ENCODE measurements around the gene GLDC. TPM values are rescaled to one million over a fixed set of nuclear protein-coding genes. Genes with fewer than 3 reads are reported as not detected.
A peak's percentile ranks its signal among the peaks of the same experiment; 100 is the strongest.
"Not testable (repeated sequence)": the region's sequence is repeated elsewhere in the genome, so short reads cannot be mapped to it uniquely, and the experiment has no call there.

Gene GLDC
- total RNA-seq (2014; rRNA removed; shearing (Covaris generic); ENCODE audit: low replicate concordance), result 14.3 and 21.2 TPM in 2 replicates

DNA sequence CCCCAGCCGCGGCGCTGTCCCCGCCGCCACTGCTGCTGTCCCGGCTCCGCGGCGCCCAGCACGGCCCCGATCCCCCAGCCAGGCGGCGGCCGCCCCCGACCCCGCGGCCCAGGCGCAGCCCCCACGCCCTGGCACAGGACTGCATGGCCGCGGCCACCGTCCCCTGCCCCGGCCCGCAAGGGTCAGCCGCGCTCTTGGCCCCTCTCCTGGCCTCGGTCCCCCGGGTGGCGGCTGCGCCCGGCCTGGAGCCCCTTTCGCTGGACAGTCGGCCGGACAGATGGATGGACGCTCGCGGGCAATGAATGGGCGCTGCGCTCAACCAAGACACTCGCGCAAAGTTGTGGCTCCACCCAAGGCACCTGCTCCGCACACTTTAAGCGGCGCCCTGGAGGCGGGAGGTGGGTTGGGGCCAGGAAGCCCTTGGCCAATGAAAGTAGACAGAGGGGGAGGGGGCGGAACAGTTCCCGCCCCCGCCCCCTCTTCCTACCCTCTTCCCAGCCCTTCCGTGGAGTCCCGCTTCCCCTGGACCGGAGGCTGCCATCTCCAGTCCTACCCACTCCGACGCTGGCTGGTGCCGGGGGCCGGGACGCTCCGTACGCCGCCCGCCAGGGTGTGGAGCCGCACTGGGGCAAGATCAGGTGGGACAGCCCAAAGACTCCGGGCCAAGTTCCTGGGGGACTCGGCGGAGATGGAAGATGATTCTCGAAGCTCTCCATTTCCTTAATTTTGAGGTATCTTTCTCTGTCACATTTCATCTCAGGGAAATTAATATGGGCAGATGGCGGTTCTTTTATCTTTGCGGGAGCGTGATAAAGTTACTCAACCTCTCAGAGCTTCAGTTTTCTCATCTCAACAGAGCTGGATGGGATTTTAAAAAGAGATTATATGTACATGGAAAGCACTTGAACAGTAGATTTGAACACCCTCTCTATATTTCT lies at the start of gene GLDC:
TSS of gene GLDC (minus strand) at position 375 of the 938 bp plus-strand sequence. CDS start at position 145, 230 bp downstream.
- peak; percentile 94 for DNase-seq (ENCODE audit: low read depth)
- in situ Hi-C loops (cut with HindIII; ENCODE audit: low pct_unique_long_range_greater_than_20kb, low sequenced_read_pairs), result no loop called here

DNA sequence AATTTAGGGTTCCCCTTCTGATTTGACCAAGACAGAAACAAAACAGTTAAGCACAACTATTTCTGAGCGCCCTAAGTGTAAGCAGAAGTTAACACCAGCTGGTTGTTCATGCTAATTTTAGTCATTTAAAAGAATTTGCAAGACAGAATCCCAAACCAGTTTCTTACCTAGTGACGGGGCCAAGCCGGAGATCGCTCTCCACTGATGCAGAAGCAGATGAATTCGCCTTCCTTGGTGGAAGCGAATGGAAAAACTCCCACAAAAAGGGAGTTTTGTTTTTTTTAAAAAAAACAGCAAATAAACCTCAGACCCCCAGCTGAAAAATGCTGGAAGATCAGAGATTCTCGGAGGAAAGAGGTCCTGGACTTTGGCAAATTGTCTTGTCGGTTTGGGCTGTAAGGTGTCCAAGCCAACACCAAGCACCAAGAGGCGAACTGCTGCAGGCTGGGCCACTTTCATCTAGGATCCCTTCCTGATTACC lies 47.4 kb upstream of the GLDC start:
- DNase-seq (ENCODE audit: low read depth), result no peak
- in situ Hi-C loops (cut with HindIII; ENCODE audit: low pct_unique_long_range_greater_than_20kb, low sequenced_read_pairs), result no loop called here

DNA sequence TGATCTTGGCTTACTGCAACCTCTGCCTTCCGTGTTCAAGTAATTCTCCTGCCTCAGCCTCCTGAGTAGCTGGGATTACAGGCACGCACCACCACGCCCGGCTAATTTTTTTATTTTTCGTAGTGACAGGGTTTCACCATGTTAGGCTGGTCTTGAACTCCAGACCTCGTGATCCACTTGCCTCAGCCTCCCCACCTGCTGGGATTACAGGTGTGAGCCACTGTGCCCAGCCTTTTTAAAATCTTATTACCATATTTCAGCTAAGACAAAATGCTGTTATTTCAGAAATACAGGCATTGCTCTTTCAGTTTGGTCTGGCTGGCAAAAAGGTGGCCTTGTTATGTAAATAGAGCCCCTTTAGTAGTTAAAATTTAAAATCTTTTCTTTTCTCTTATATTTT lies 46.9 kb upstream of the GLDC start:
- no peak for DNase-seq (ENCODE audit: low read depth)
- in situ Hi-C loops (cut with HindIII; ENCODE audit: low pct_unique_long_range_greater_than_20kb, low sequenced_read_pairs), result no loop called here

DNA sequence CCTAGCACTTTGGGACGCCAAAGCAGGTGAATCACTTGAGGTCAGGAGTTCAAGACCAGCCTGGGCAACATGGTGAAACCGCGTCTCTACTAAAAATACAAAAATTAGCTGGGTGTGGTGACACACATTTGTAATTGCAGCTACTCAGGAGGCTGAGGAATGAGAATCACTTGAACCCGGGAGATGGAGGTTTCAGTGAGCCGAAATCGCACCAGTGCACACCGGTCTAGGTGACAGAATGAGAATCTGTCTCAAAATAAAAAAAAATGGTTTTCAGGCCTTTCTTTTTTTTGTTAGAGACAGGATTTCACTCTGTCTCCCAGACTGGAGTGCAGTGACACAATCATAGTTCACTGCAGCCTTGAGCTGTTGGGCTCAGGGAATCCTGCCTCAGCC lies 45.1 kb upstream of the GLDC start:
- in situ Hi-C loops (cut with HindIII; ENCODE audit: low pct_unique_long_range_greater_than_20kb, low sequenced_read_pairs), result not testable (repeated sequence)

DNA sequence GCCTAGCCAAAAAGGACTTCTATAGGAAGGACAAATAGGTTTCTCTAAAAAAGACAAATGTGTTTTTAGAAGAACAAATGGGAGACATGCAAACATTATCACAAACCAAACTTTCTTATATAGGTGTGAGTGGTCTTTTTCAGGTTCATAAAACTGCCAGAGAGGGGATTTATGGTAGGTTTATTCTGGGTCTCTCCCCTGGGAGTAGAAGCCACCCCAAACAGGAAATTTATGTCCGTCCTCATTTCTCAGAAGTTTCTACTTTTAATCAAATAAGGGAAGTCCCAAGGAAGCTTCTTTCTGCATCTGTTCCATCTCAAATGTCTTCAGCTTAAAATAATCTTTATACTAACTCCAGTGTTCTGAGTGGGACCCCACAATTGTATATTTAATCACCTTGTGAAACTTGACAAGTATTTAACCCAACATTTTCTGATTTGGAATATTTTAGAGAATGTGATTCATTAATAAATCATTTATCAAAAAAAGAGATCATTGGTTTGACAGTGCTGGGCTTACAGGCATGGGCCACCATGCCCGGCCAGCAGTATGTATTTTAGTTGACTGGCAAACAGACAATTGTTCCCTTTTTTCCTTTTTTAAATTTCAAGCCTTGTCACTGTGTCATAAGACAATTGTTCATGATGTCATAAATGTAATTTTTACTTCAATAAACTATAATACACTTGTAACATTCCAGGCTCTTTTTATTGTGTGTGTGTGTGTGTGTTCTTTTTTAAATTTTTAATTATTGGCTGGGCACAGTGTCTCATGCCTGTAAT lies 44.6 kb upstream of the GLDC start:
- in situ Hi-C loops (cut with HindIII; ENCODE audit: low pct_unique_long_range_greater_than_20kb, low sequenced_read_pairs), result no loop called here
- DNase-seq (ENCODE audit: low read depth), result no peak

More for the DNA sequence above, 45.1 kb upstream of the GLDC start:
- DNase-seq (ENCODE audit: low read depth), result not testable (repeated sequence)

DNA sequence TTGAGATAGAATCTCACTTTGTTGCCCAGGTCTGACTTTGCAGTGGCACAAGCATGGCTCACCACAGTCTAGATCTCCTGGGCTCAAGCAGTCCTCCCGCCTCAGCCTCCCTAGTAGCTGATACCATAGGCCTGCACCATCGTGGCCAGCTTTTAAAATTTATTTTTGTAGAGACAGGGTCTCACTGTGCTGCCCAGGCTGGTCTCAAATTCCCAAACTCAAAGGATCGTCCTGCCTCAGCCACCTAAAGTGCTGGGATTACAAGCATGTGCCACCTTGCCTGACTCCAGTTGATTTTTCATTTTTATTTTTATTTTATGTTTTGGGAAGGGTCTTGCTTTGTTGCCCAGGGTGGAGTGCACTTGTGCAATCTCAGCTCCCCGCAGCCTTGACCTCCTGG lies 41.7 kb upstream of the GLDC start:
- in situ Hi-C loops (cut with HindIII; ENCODE audit: low pct_unique_long_range_greater_than_20kb, low sequenced_read_pairs), result no loop called here
- DNase-seq (ENCODE audit: low read depth), result no peak

DNA sequence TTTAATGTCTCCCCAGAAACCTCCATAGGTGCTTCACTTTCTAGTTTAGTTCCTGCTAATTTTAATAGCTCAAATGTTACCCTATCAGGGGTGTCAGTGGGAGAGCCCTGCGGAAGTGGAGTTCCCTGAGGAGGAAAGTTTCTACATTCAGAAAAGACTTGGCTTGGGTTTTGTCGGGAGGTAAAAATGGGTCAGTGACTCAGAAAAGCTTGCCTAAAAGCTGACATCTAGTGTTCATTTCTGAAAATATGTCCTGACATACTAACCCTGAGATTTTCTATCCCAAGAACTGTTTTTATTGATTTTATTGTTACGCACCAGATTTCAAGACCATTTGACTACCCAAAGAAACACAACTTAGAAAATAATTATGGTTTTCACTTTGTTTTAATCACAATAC lies 40.9 kb upstream of the GLDC start:
- in situ Hi-C loops (cut with HindIII; ENCODE audit: low pct_unique_long_range_greater_than_20kb, low sequenced_read_pairs), result no loop called here
- no peak for DNase-seq (ENCODE audit: low read depth)

DNA sequence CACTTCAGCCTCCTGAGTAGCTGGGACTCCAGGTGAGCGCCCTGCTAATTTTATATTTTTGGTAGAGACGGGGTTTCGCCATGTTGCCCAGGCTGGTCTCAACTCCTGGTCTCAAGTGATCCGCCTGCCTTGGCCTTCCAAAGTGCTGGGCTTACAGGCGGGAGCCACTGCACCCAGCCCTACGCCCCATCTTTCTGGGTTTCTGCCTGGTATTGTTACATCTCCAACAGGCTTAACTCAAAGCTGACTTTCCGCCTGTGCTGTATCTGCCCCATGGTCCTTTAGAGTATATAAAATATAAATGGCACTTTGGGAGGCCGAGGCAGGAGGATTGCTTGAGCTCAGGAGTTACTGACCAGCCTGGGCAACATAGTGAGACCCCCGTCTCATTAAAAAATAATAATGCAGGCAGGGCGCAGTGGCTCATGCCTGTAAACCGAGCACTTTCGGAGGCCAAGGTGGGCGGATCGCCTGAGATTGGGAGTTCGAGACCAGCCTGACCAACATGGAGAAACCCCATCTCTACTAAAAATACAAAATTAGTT lies 36.5 kb upstream of the GLDC start:
- no peak for DNase-seq (ENCODE audit: low read depth)
- in situ Hi-C loops (cut with HindIII; ENCODE audit: low pct_unique_long_range_greater_than_20kb, low sequenced_read_pairs), result no loop called here

DNA sequence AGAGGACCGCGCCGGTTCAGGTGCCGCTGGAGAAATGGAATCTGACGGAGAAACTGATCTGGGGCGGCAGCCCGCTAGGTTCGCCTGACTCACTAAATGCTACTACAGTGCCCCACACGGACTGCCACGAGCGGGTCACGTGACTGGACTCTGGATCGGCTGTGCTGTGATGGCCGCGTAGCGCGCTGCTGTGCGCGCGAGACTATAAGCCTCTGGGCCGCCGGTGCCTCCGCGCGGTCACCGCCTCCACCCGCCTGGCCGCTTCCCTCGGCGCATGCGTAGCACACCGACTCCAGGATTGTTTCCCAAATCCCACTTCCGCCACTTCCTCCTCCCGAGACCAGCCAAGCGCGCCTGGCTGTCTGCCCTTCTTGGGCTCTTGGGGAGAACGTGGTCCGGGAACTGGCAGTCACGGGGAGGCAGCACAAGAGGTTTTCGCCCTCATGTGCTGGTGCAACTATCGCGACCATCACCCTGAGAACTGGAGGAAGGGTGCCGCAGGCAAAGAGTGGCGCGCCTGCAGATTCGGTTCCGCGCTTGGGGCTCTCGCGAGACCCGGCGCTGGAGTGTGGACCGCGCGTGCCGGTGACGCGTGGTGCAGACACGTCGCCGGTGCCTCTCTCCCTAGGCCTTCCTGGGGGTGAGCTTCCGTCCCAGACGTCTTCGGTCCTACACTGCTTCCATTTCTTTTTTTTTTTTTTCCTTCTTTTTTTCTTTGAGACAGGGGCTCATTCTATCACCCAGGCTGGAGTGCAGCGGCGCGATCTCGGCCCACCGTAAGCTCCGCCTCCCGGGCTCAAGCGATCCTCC lies 35.8 kb upstream of the GLDC start:
- in situ Hi-C loops (cut with HindIII; ENCODE audit: low pct_unique_long_range_greater_than_20kb, low sequenced_read_pairs), result no loop called here
- peak; percentile 95 for DNase-seq (ENCODE audit: low read depth)

DNA sequence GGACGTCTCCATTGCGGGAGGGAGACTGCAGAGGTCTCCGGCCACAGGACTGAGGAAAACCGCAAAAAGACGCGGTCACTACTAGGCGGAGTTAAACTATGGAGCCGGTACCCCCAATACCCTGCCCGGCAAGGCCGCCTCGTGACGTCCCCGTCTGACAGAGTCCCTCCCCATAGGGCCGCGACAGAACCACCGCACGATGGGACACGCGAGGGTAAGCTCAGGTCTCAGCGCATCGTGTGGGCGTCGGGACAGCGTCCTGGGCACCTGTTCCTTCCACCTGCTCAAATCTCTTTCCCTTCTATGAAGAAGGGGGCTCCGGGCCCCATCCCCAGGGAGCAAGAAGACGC lies 35.2 kb upstream of the GLDC start:
- DNase-seq (ENCODE audit: low read depth), result no peak
- in situ Hi-C loops (cut with HindIII; ENCODE audit: low pct_unique_long_range_greater_than_20kb, low sequenced_read_pairs), result no loop called here

DNA sequence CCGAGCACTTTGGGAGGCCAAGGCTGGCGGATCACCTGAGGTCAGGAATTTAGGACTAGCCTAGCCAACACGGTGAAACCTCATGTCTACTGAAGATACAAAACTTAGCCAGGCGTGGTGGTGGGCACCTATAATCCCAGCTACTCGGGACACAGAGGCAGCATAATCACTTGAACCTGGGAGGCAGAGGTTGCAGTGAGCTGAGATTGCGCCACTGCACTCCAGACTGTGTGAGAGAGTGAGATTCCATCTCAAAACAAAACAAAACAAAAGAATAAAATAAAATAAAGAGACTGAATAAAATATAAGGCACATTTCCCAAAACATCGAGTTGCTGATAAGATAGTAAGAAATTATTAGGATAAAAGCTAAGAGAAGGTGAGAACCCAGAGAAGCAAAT lies 32.3 kb upstream of the GLDC start:
- no peak for DNase-seq (ENCODE audit: low read depth)
- in situ Hi-C loops (cut with HindIII; ENCODE audit: low pct_unique_long_range_greater_than_20kb, low sequenced_read_pairs), result no loop called here

DNA sequence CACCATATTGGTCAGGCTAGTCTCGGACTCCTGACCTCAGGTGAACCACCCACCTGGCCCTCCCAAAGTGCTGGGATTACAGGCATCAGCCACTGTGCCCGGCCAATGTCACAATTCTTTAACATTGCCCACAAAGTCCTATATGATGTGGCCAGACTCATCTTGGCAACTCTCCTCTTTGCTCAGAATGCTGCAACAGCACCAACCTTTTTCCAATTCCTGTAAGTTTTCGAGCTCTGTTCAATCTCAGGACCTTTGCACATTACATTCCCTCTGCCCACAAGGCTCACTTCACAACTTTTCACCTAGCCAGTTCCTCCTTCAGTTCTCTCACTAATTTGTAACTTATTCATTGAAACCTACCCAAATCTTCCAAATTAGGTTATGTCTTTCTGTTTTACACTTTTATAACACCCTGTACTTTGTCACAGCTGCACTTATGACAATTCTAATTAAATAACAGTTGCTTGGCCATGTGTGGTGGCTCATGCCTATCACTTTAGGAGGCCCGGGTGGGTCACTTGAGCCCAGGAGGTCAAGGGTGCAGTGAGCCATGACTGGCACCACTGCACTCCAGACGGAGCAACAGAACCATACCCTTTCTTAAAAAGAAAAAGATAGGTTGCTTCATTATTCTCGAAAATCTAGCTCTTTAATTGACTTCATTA lies 30.9 kb upstream of the GLDC start:
- in situ Hi-C loops (cut with HindIII; ENCODE audit: low pct_unique_long_range_greater_than_20kb, low sequenced_read_pairs), result no loop called here
- DNase-seq (ENCODE audit: low read depth), result peak; percentile 51

DNA sequence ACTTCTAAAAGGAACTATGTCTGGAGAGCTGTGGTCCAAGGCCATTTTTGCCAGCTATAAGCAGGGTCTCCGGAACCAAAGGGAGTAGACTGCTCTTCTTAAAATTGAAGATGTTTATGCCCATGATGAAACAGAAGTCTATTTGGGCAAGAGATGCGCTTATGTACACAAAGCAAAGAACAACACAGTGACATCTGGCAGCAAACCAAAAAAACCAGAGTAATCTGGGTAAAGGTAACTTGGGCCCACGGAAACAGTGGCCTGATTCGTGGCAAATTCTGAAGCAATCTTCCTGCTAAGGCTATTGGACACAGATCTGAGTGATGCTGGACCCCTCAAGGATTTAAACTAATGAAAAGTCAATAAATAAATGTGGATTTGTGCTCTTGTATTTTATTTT lies 29.7 kb upstream of the GLDC start:
- DNase-seq (ENCODE audit: low read depth), result no peak
- in situ Hi-C loops (cut with HindIII; ENCODE audit: low pct_unique_long_range_greater_than_20kb, low sequenced_read_pairs), result no loop called here

DNA sequence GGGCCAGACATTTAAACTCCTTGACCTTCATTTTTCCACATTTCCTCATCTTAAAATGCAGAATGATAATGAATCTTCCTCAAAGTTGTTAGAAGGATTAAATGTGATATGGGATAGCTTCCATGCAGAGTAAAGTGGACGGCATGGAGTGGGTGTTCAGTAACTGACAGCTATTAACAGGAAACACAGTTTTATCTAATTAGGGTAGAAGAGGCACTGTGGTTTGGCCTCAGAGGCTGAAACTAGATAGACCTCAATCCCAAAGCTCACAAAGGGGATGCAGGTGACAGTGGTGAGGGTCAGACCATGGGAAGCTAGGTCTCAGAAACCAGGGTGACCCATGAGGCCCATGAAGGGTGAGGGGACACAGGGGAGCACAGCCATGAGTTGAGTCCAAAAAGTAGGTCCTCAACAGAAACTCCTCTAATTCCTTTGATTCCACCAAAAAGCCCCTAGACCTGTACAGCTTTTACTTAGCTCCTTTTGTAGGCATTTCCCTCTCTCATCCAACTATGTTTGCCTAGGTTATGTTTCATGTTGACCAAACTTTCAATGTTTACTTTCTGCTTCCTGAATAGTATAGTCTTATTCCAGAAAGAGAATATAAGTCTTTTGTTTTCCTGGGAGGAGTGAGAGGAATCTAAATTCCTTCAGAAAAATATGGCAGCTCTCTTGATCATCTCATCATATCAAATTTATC lies 27.9 kb upstream of the GLDC start:
- DNase-seq (ENCODE audit: low read depth), result no peak
- in situ Hi-C loops (cut with HindIII; ENCODE audit: low pct_unique_long_range_greater_than_20kb, low sequenced_read_pairs), result no loop called here

DNA sequence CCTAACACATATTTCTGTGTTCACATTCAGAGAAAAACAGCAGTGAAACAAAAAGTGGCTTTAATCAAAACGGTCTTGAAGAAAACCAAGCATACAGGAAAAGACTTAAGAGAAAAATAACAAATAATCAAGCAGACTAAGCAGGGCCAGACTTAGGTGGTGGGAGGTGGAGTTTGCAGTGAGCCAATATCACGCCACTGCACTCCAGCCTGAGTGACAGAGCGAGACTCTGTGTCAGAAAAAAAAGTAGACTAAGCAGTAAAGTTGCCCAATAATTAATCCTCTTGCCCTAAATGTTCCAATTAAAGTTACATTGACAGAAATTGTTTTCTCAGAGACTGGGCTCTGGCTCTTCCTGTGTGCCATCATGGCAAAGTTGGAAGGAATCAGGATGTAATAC lies 26.6 kb upstream of the GLDC start:
- no peak for DNase-seq (ENCODE audit: low read depth)
- in situ Hi-C loops (cut with HindIII; ENCODE audit: low pct_unique_long_range_greater_than_20kb, low sequenced_read_pairs), result no loop called here

DNA sequence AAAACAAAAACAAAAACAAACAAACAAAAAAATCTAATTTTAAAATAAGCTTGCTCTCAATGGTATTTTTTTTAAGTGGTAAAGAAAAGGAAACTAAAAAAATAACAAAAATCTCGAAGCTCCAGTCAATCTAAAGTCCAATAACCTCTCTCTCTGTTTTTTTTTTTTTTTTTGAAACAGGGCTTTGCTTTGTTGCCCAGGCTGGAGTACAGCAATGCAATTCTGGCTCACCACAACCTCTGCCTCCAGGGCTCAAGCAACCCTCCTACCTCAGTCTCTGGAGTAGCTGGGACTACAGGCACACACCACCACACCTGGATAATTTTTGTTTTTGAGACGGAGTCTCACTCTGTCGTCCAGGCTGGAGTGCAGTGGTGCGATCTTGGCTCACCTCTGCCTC lies 25.9 kb upstream of the GLDC start:
- no peak for DNase-seq (ENCODE audit: low read depth)
- in situ Hi-C loops (cut with HindIII; ENCODE audit: low pct_unique_long_range_greater_than_20kb, low sequenced_read_pairs), result no loop called here

DNA sequence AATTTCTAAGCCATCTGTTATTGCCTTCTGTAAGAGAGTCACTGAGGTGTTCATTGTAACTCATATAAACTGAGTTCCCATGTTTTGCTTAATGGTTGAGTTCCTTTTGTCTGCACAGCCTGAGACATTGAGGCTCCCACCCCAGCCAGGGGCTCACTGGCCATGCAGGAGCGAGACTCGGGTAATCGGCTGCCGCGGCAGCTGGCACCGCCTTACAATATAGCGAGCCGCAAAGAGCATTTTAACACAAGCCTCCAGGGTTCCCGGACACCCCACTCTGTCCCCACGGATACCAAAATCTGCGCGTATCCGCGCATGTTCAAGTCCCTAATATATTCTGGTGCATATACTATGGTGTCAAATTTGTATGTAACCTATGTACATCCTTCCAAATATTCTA lies 24.4 kb upstream of the GLDC start:
- in situ Hi-C loops (cut with HindIII; ENCODE audit: low pct_unique_long_range_greater_than_20kb, low sequenced_read_pairs), result no loop called here
- no peak for DNase-seq (ENCODE audit: low read depth)

Data from Caki2 (cell line).